HG02571 (cell line): Measurements from ENCODE around the gene DAPK1.

ENCODE experiments used
- ATAC-seq: cut with Tn5 transposase; IDR thresholded peaks from one replicate; pipeline ENCODE4 v1.9.1; 2021; ENCODE audit warnings: mild to moderate bottlenecking, moderate library complexity; ENCODE audit not compliant: unreplicated experiment

DAPK1 gene

GRCh38 chr9:87497604-87498045 lies at the start of gene DAPK1:
Gene DAPK1 (plus strand): TSS chr9:87497867. CDS start chr9:87499078, 1,211 bp downstream.
- ATAC-seq, result peak; percentile 38

GRCh38 chr9:87451149-87451548 lies 46.5 kb upstream of the DAPK1 start:
- ATAC-seq, result no peak

GRCh38 chr9:87455407-87455806 lies 42.3 kb upstream of the DAPK1 start:
- ATAC-seq, result no peak

- no peak for ATAC-seq
Measured at GRCh38 chr9:87461256-87461655, 36.4 kb upstream of the DAPK1 start.

GRCh38 chr9:87464110-87464991 lies 33.3 kb upstream of the DAPK1 start:
- ATAC-seq, result peak; percentile 66

- no peak for ATAC-seq
Measured at GRCh38 chr9:87464992-87465378, 32.7 kb upstream of the DAPK1 start.

- no peak for ATAC-seq
Measured at GRCh38 chr9:87465816-87466215, 31.9 kb upstream of the DAPK1 start.

- ATAC-seq, result no peak
Measured at GRCh38 chr9:87467187-87467586, 30.5 kb upstream of the DAPK1 start.

- ATAC-seq, result no peak
Measured at GRCh38 chr9:87469793-87470465, 27.7 kb upstream of the DAPK1 start.

- no peak for ATAC-seq
Measured at GRCh38 chr9:87471746-87472145, 25.9 kb upstream of the DAPK1 start.

- ATAC-seq, result no peak
Measured at GRCh38 chr9:87475463-87475862, 22.2 kb upstream of the DAPK1 start.

- no peak for ATAC-seq
Measured at GRCh38 chr9:87478226-87478992, 19.3 kb upstream of the DAPK1 start.

GRCh38 chr9:87479801-87480201 lies 17.9 kb upstream of the DAPK1 start:
- ATAC-seq, result peak; percentile 78

- no peak for ATAC-seq
Measured at GRCh38 chr9:87481890-87482855, 15.5 kb upstream of the DAPK1 start.

GRCh38 chr9:87490225-87490624 lies 7.4 kb upstream of the DAPK1 start:
- no peak for ATAC-seq

GRCh38 chr9:87490907-87491306 lies 6.8 kb upstream of the DAPK1 start:
- no peak for ATAC-seq

GRCh38 chr9:87491523-87491922 lies 6.1 kb upstream of the DAPK1 start:
- ATAC-seq, result no peak

- ATAC-seq, result no peak
Measured at GRCh38 chr9:87492642-87493041, 5.0 kb upstream of the DAPK1 start.

- ATAC-seq, result no peak
Measured at GRCh38 chr9:87494970-87495471, 2.6 kb upstream of the DAPK1 start.

GRCh38 chr9:87497080-87497603 lies 525 bp upstream of the DAPK1 start:
- ATAC-seq, result no peak
